Measurements from ENCODE around the gene ZNF182.
"Not testable (repeated sequence)": the region's sequence is repeated elsewhere in the genome, so short reads cannot be mapped to it uniquely, and the experiment has no call there.

ZNF182 gene

GRCh38 chrX:47941423-47941822 is 62.4 kb downstream of the ZNF182 start:
- DNase-seq (ENCODE audit: insufficient read length, low spot score) (no peak), FAIRE-seq (no peak)

GRCh38 chrX:47940448-47940847 is 63.3 kb downstream of the ZNF182 start:
- DNase-seq (ENCODE audit: insufficient read length, low spot score) (no peak), FAIRE-seq (no peak)
- no peak for TF ChIP-seq CTCF (IDR thresholded peaks at IDR 0.05; ENCODE audit: insufficient read depth, missing control alignments)

More at GRCh38 chrX:47941423-47941822, 62.4 kb downstream of the ZNF182 start:
- no peak for TF ChIP-seq CTCF (IDR thresholded peaks at IDR 0.05; ENCODE audit: insufficient read depth, missing control alignments)

GRCh38 chrX:47936940-47937317 is 66.9 kb downstream of the ZNF182 start:
- FAIRE-seq: no peak
- TF ChIP-seq CTCF (IDR thresholded peaks at IDR 0.05; ENCODE audit: insufficient read depth, missing control alignments): no peak
- no peak for DNase-seq (ENCODE audit: insufficient read length, low spot score)

- no peak for FAIRE-seq
- DNase-seq (ENCODE audit: insufficient read length, low spot score): no peak
- TF ChIP-seq CTCF (IDR thresholded peaks at IDR 0.05; ENCODE audit: insufficient read depth, missing control alignments): no peak
Observed at GRCh38 chrX:47936224-47936939, 67.4 kb downstream of the ZNF182 start.

GRCh38 chrX:47933946-47934345 is 69.8 kb downstream of the ZNF182 start:
- TF ChIP-seq CTCF (IDR thresholded peaks at IDR 0.05; ENCODE audit: insufficient read depth, missing control alignments): no peak

GRCh38 chrX:47931970-47932369 is 71.8 kb downstream of the ZNF182 start:
- DNase-seq (ENCODE audit: insufficient read length, low spot score); FAIRE-seq: not testable (repeated sequence)

More at GRCh38 chrX:47933946-47934345, 69.8 kb downstream of the ZNF182 start:
- DNase-seq (ENCODE audit: insufficient read length, low spot score): no peak
- FAIRE-seq: no peak

GRCh38 chrX:47927212-47927611 is 76.6 kb downstream of the ZNF182 start:
- FAIRE-seq (no peak), DNase-seq (ENCODE audit: insufficient read length, low spot score) (no peak)
- TF ChIP-seq CTCF (IDR thresholded peaks at IDR 0.05; ENCODE audit: insufficient read depth, missing control alignments): no peak
